Measurements from ENCODE around the gene KCNMB2. TPM values are rescaled to one million over a fixed set of nuclear protein-coding genes. Genes with fewer than 3 reads are reported as not detected.

Gene KCNMB2
- total RNA-seq: not detected
- 2.6 TPM for polyA plus RNA-seq (ENCODE audit: insufficient read depth, low read depth, low replicate concordance)
- long read RNA-seq, donor 1, transcript KCNMB2-201 (4 exons, 2,271 nt): major isoform, 8 of 8 reads
- long read RNA-seq, donor 1, partial matches to known transcripts: 0 of 8 reads
- long read RNA-seq, donor 1, other reads (novel, unspliced or antisense): 0 of 8 reads
- long read RNA-seq, donor 2, transcript KCNMB2-201 (4 exons, 2,271 nt): major isoform, 6 of 6 reads
- long read RNA-seq, donor 2, partial matches to known transcripts: 0 of 6 reads
- long read RNA-seq, donor 2, other reads (novel, unspliced or antisense): 0 of 6 reads

- Histone ChIP-seq H3K27ac (no peak within 1 kb of the TSS), H3K36me3 (ENCODE audit: low read depth, missing control alignments) (no peaks in the 10 kb centered on the region), H3K4me3 (peak within 1 kb of the TSS; percentile 7 to 23), H3K27me3 (no peaks in the 10 kb centered on the region), H3K9me3 (no peaks in the 10 kb centered on the region), H3K4me1 (no peaks in the 10 kb centered on the region)
- intact Hi-C loops (cut with DNase I; ENCODE audit: low total_unique reads): no loop called here
- TF ChIP-seq CTCF (IDR thresholded peaks at IDR 0.05) (no peak), POLR2A (IDR thresholded peaks at IDR 0.05) (no peak)
- DNase-seq: no peak
- WGBS, 2 donors: 2 to 6% methylated on average over 19 of the region's 19 CpGs
These were observed at the start of gene KCNMB2 for GRCh38 chr3:178536211-178537079. Gene KCNMB2 (plus strand): TSS chr3:178536436.

DNA sequence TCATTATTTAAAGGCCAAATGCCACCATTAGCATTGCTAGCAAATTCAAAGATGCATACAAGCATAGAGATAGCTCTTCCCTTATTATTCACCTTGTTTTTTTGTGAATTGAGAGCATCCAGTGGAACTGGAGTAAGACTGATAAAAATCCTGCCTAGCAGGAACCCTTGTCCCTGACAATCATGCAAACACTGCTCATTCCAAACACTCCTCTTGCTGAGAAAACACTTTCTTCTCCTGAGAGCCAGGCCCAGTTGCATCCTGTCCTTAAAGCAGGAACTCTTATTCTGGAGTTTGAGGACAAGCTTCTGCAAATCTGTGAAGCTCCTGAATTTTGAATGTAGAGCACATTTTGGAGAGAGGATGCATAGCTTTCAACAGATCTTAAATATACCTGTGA is 49.3 kb upstream of the KCNMB2 start:
- DNase-seq: no peak
- Histone ChIP-seq H3K27me3 (no peaks in the 10 kb centered on the region), H3K4me3 (no peak overlapping the region), H3K27ac (no peak overlapping the region), H3K36me3 (ENCODE audit: low read depth, missing control alignments) (no peaks in the 10 kb centered on the region), H3K4me1 (no peaks in the 10 kb centered on the region), H3K9me3 (no peaks in the 10 kb centered on the region)
- intact Hi-C loops (cut with DNase I; ENCODE audit: low total_unique reads): no loop called here
- TF ChIP-seq POLR2A (IDR thresholded peaks at IDR 0.05): no peak
- no peak for TF ChIP-seq CTCF (IDR thresholded peaks at IDR 0.05)

- 91 to 96% methylated on average over 3 of the region's 3 CpGs for WGBS, 2 donors
- intact Hi-C loops (cut with DNase I; ENCODE audit: low total_unique reads): no loop called here
- H3K27me3 ChIP-seq: no peaks in the 10 kb centered on the region
- TF ChIP-seq POLR2A (IDR thresholded peaks at IDR 0.05) (no peak), CTCF (IDR thresholded peaks at IDR 0.05) (no peak)
- H3K4me1 ChIP-seq: no peaks in the 10 kb centered on the region
- H3K4me3 ChIP-seq: no peak overlapping the region
- no peak for DNase-seq
- H3K27ac ChIP-seq: no peak overlapping the region
- H3K9me3 ChIP-seq: no peaks in the 10 kb centered on the region
- no peaks in the 10 kb centered on the region for H3K36me3 ChIP-seq (ENCODE audit: low read depth, missing control alignments)
These were observed 48.5 kb upstream of the KCNMB2 start for GRCh38 chr3:178487752-178488151.

DNA sequence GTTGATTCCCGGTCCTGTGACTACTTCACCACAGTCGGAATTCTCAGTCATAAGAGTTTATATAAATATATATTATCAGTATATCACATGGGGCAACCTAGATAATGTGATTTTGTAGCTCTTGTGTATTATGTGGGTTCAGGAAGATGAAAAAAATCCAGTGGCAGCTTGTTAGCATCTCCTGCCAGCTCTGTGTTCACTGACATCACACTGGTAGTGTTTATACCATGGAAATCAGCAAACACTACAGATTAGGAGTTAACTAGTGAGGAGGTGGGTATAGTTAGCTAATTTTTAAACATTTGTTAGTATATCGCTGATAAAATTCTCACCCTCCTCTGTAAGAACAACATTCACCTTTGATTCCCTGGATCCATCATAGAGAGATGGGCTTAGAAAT is 44.5 kb upstream of the KCNMB2 start:
- no peak for TF ChIP-seq CTCF (IDR thresholded peaks at IDR 0.05)
- TF ChIP-seq POLR2A (IDR thresholded peaks at IDR 0.05): no peak
- intact Hi-C loops (cut with DNase I; ENCODE audit: low total_unique reads): no loop called here
- no peak for DNase-seq
- no peaks in the 10 kb centered on the region for H3K27me3 ChIP-seq
- H3K4me3 ChIP-seq: no peak overlapping the region
- H3K9me3 ChIP-seq: no peaks in the 10 kb centered on the region
- H3K36me3 ChIP-seq (ENCODE audit: low read depth, missing control alignments): no peaks in the 10 kb centered on the region
- H3K4me1 ChIP-seq: no peaks in the 10 kb centered on the region
- 90 to 95% methylated on average over 3 of the region's 3 CpGs for WGBS, 2 donors
- H3K27ac ChIP-seq: no peak overlapping the region
